ENCODE measurements around the gene FHL2. TPM values are rescaled to one million over a fixed set of nuclear protein-coding genes. Genes with fewer than 3 reads are reported as not detected.
A peak's percentile ranks its signal among the peaks of the same experiment; 100 is the strongest.
"Not testable (repeated sequence)": the region's sequence is repeated elsewhere in the genome, so short reads cannot be mapped to it uniquely, and the experiment has no call there.

Gene FHL2
- total RNA-seq, 1 donor from 2014 or later, result 1,772 TPM

DNA sequence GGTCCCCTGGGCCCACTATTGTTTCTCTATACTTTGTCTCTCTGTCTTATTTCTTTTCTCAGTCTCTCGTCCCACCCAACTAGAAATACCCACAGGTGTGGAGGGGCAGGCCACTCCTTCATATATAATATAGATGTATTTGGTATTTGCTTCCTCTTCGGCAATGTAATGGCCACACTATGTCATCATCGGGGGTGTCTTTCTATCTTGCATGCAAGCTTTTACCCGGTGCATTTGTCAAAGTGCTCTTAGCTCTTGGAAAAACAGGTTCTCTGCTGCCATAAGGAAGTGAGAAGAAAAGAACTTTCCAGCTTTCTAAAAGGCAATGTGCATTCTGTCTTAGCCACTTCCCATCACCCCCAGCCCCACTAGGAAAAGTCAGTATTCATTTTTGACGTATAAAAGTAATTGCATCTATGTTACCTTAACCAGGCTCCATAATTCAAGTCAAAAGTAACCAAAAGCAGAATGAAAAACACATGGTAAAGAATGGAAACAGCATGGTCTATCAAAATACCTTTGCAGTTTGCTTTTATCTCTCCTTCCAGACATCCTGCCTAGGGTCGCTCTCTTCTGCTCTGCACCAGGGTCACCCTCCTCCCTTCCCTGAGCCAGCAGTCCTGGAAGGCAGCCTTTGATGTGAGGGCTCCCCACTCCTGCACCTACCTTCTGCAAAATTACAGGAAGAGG, 27.2 kb upstream of the FHL2 start:
- no peak for DNase-seq
- ATAC-seq, result peak; percentile 10
- intact Hi-C loops (cut with micrococcal nuclease), result no loop called here

- ATAC-seq; intact Hi-C loops (cut with micrococcal nuclease); DNase-seq: not testable (repeated sequence)
Measured at GRCh38 chr2:105424836-105425235, 26.0 kb upstream of the FHL2 start.

- DNase-seq (no peak), ATAC-seq (no peak)
- intact Hi-C loops (cut with micrococcal nuclease), result no loop called here
Measured at GRCh38 chr2:105422801-105423200, 23.9 kb upstream of the FHL2 start.

DNA sequence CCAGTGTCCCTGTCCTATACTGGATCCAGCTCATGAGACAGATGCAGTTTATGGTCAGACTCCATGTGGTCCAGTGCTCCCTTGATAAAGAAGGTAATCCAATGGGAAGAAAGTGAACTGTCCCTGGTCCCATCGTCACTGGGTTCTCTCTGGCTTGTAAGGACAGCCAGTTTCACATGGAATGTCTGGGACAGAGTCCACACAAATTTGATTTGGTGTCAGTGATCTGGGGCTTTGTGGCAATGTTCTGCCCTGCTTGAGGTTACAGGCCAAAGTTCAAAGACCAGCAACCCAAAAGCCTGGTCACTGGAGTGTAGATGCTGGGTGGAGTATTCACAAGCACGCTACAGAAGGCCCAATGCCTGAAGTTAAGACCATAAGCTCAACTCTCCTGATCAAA, 22.2 kb upstream of the FHL2 start:
- intact Hi-C loops (cut with micrococcal nuclease), result no loop called here
- no peak for DNase-seq
- ATAC-seq, result peak; percentile 20

DNA sequence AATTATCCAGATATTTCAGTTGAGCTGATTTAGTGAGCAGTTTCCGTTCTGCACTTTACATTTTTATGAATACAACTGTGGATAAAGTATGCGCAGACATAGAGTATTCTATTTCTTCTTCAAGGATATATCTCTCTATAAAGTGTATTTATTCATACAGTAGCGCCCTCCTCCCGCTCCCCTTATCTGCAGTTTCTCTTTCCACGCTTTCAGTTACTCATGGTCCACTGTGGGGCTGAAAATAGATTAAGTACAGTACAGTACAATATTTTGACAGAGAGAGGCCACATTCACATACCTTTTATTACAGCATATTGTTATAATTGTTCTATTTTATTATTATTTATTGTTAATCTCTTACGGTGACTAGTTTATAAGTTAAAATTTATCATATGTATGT, 19.7 kb upstream of the FHL2 start:
- ATAC-seq, result no peak

GRCh38 chr2:105417857-105418436, 19.1 kb upstream of the FHL2 start:
- intact Hi-C loops (cut with micrococcal nuclease), result no loop called here
- ATAC-seq (no peak), DNase-seq (no peak)

More for the DNA sequence above, 19.7 kb upstream of the FHL2 start:
- intact Hi-C loops (cut with micrococcal nuclease), result no loop called here
- no peak for DNase-seq

DNA sequence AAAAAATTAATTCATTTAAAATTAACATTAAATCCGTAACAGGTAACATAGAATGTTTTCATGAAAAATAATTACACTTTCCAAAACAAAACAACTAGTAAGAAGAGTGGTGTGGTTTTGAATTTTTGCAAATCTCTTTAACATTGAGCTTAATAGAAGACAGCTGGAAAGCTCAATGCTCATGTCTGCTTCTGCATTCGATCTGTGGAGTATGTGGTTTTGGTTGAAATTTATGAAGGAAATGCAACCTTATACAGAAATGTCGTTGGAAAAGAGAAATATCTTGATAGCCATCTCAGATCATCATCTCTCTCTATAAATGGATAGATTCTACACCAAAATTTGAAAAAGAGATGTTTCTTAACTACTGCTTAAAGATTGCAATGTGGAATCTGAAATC, 17.3 kb upstream of the FHL2 start:
- intact Hi-C loops (cut with micrococcal nuclease), result no loop called here
- DNase-seq, result no peak
- ATAC-seq, result no peak

DNA sequence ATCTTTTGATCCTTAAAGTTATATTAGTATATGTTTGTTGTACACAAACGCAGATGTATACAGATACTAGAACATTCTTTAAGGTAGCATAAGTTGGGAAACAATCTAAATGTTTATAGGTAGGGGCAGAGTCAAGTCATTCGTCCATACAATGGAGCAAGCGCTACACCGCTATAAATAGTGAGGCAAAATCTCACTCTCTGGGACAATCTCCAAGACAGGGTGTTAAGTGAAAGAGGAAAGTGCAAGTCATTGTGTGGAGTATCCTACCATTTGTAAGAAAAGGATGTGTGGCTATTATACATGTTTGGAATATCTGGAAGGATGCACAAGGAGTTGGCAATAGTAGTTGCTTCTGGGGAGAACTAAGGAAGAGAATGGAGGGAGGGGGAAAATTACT, 16.2 kb upstream of the FHL2 start:
- ATAC-seq (peak; percentile 4), DNase-seq (no peak)
- intact Hi-C loops (cut with micrococcal nuclease), result no loop called here

DNA sequence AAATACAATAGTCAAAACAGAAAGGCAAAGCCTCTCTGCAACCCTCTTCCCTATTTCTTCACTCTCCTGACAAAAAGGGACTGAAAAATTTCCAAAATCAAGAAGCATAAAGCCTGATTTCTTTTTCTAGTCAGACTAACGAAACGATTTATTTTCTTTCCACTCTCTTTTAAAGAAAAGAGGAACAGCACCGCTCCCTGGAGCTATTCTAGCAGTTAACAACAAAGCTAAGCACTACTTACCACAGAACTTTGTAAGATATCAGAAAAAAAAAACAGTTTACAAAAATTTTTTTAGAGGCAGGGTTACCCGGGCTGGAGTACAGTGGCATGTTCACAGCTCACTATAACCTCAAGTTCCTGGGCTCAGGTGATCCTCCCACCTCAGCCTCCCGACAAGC, 14.4 kb upstream of the FHL2 start:
- DNase-seq (no peak), ATAC-seq (no peak)
- intact Hi-C loops (cut with micrococcal nuclease), result no loop called here

GRCh38 chr2:105412584-105412983, 13.7 kb upstream of the FHL2 start:
- DNase-seq (peak; percentile 46), ATAC-seq (peak; percentile 24)
- intact Hi-C loops (cut with micrococcal nuclease), result no loop called here

GRCh38 chr2:105411720-105412407, 13.0 kb upstream of the FHL2 start:
- ATAC-seq (no peak), DNase-seq (no peak)
- intact Hi-C loops (cut with micrococcal nuclease), result no loop called here

GRCh38 chr2:105410554-105410953, 11.7 kb upstream of the FHL2 start:
- ATAC-seq (peak; percentile 4), DNase-seq (no peak)
- intact Hi-C loops (cut with micrococcal nuclease), result no loop called here

- peak; percentile 53 for ATAC-seq
- peak; percentile 78 for DNase-seq
- intact Hi-C loops (cut with micrococcal nuclease), result no loop called here
Measured at GRCh38 chr2:105409717-105410116, 10.9 kb upstream of the FHL2 start.

DNA sequence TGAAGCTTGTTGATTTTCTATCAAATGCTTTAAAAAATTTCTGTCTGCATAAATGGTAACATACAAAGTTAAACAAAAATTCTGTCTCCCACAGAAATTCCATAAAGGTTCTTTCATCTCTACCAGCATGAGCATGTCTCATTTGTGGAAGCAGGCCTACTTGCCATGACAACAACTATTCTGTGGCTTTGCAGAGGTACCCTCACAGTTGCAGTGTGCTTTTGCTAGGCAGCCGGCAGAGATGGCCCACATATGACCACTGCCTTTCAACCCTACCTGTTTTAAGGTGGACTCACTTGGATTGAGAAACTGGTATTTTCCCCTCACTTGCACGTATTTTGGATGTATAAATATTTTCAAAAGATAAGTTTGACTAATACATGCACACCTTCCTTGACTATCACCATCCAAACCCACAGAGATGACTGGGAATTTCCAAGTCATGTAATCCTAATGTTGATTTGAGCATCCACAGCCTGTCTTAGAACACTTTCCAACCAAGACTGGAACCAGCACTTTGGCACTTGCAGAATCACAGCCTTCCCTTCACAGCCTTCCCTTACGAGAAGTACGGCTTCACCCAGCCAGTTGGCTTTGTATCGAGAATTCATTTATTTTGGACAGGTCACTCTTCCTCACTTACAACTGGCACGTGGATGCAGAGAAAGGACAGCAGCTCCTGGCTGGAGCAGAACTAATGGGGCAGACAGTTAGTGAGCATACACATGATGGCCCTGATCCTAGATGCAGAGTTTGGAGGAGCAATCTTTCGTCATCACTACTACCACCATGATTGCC, 9.3 kb upstream of the FHL2 start:
- ATAC-seq (no peak), DNase-seq (no peak)
- intact Hi-C loops (cut with micrococcal nuclease), result no loop called here

- ATAC-seq, result no peak
- no peak for DNase-seq
- intact Hi-C loops (cut with micrococcal nuclease), result no loop called here
Measured at GRCh38 chr2:105406221-105406620, 7.4 kb upstream of the FHL2 start.

DNA sequence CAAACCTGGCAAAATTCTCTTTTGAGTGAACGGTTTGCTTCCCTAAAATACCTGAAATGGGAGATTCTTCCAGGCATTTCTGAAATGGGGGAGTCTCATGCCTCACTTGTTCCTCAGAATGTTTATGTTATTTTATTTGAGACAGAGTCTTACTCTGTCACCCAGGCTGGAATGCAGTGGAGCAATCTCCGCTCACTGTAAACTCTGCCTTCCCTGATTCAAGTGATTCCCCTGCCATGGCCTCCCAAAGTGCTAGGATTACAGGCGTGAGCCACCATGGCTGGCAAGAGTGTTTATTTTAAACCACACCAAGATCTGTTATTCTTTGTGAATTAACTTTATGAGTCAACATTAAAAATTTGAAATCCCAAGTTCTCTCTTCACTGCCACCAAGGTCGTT, 6.4 kb upstream of the FHL2 start:
- intact Hi-C loops (cut with micrococcal nuclease), result no loop called here
- DNase-seq (no peak), ATAC-seq (no peak)

GRCh38 chr2:105404736-105405135, 5.9 kb upstream of the FHL2 start:
- ATAC-seq (no peak), DNase-seq (no peak)
- intact Hi-C loops (cut with micrococcal nuclease), result no loop called here

- DNase-seq (no peak), ATAC-seq (peak; percentile 6)
Measured at GRCh38 chr2:105403783-105404698, 5.2 kb upstream of the FHL2 start.

DNA sequence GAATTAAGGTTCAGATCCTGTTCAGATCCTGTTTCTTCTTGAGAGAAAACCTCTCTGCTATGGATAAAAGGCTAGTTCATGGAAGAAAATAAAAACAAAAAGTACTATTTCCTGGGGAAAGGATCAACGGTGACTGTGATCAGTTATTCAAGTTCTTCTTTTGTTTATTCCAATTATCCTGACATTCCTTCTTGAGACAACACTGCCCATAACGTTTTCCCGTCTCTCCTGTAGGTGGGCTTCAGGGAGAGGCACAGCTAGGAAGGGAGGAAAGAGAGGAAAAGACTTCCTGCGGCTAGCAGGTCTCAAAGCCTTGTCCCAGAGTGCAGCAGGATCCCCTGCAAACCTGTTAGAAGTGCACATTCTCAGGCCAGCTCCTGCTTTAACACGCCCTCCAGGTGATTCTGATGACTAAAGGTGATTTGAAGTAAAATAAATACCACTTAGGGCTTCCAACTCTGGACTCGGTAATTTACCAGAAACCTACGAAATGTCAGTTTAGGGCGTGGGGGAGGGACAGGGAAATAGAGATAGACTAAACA, 4.5 kb upstream of the FHL2 start:
- no peak for DNase-seq
- intact Hi-C loops (cut with micrococcal nuclease), result no loop called here
- no peak for ATAC-seq

More at GRCh38 chr2:105403783-105404698, 5.2 kb upstream of the FHL2 start:
- intact Hi-C loops (cut with micrococcal nuclease), result no loop called here

Data from left ventricle myocardium superior (tissue), 1 donor.